Neural cell (in vitro differentiated cells): ENCODE data around the gene SCN1A. TPM values are rescaled to one million over a fixed set of nuclear protein-coding genes. Genes with fewer than 3 reads are reported as not detected.

Experiments
- H2AFZ ChIP-seq: fragments of 200-600, 300-800 bp; sonication (generic), shearing (Covaris generic); 2 replicates; pipeline ENCODE4 v1.6.0; 2014; ENCODE audit warnings: low read depth, mild to moderate bottlenecking, antibody characterized with exemption, low read length, moderate library complexity
- H3F3A ChIP-seq: fragments of 200-600 bp; shearing (Covaris generic); 2 replicates; pipeline ENCODE4 v1.6.1; 2016; ENCODE audit warnings: mild to moderate bottlenecking, moderate library complexity, mixed read lengths, antibody characterized with exemption, low read length; ENCODE audit not compliant: insufficient read depth, poor library complexity, severe bottlenecking
- H3K27ac ChIP-seq: fragments of 200-600, 300-800 bp; sonication (generic), shearing (Covaris generic); 2 replicates; pipeline ENCODE4 v1.5.1; 2014; ENCODE audit warnings: mild to moderate bottlenecking, low read length, moderate library complexity
- H3K27me3 ChIP-seq: fragments of 300-800, 200-600 bp; sonication (generic), shearing (Covaris generic); 2 replicates; pipeline ENCODE4 v1.6.0; 2014; ENCODE audit warnings: mild to moderate bottlenecking, low read depth, low read length, moderate library complexity; ENCODE audit not compliant: insufficient read depth
- H3K36me3 ChIP-seq: fragments of 300-800, 200-600 bp; sonication (generic), shearing (Covaris generic); 2 replicates; pipeline ENCODE4 v1.5.1; 2014; ENCODE audit warnings: mild to moderate bottlenecking, antibody characterized with exemption, low read length, moderate library complexity; ENCODE audit not compliant: insufficient read depth
- H3K4me2 ChIP-seq: fragments of 300-800, 200-600 bp; sonication (generic), shearing (Covaris generic); 2 replicates; pipeline ENCODE4 v1.6.0; 2014; ENCODE audit warnings: mild to moderate bottlenecking, low read length
- H3K4me3 ChIP-seq: fragments of 300-800, 200-600 bp; sonication (generic), shearing (Covaris generic); 2 replicates; pipeline ENCODE4 v1.5.1; 2014; ENCODE audit warnings: mild to moderate bottlenecking, low read length, moderate library complexity
- H3K79me2 ChIP-seq: fragments of 200-600 bp; shearing (Covaris generic); replicated peaks from 2 replicates; pipeline ENCODE4 v1.6.0; 2014; ENCODE audit warnings: mild to moderate bottlenecking, low read length, moderate library complexity; ENCODE audit not compliant: insufficient read depth
- H3K9ac ChIP-seq: fragments of 300-800, 200-600 bp; sonication (generic), shearing (Covaris generic); 2 replicates; pipeline ENCODE4 v1.6.1; 2016; ENCODE audit warnings: mild to moderate bottlenecking, low read length, mixed read lengths
- H3K9me2 ChIP-seq: fragments of 200-600 bp; shearing (Covaris generic); 2 replicates; pipeline ENCODE4 v1.6.1; 2016; ENCODE audit warnings: mild to moderate bottlenecking, low read length, mixed read lengths; ENCODE audit not compliant: insufficient read depth
- H3K9me3 ChIP-seq: fragments of 200-600, 300-800 bp; sonication (generic), shearing (Covaris generic); 2 replicates; pipeline ENCODE4 v1.6.1; 2016; ENCODE audit warnings: mild to moderate bottlenecking, mixed run types, low read length, moderate library complexity, mixed read lengths
- H4K20me1 ChIP-seq: fragments of 200-600 bp; shearing (Covaris generic); 2 replicates; pipeline ENCODE4 v1.6.1; 2016; ENCODE audit warnings: mild to moderate bottlenecking, mixed run types; ENCODE audit not compliant: insufficient read depth
- CTCF ChIP-seq: fragments of 450-650 bp; IDR thresholded peaks from 2 replicates; pipeline ENCODE4 v1.5.1; 2014; ENCODE audit warnings: antibody characterized with exemption, mild to moderate bottlenecking, moderate library complexity; ENCODE audit not compliant: poor library complexity, severe bottlenecking
- EP300 ChIP-seq: fragments of 450-650 bp; conservative IDR thresholded peaks from 2 replicates; pipeline ENCODE4 v1.6.1; 2014; ENCODE audit warnings: antibody characterized with exemption, mild to moderate bottlenecking, moderate library complexity; ENCODE audit not compliant: poor library complexity, severe bottlenecking
- EZH2 ChIP-seq: fragments of 200-600, 300-800 bp; shearing (Covaris generic), sonication (generic); IDR thresholded peaks from 2 replicates; pipeline ENCODE4 v1.6.1; 2014; ENCODE audit warnings: antibody characterized with exemption, low read length, borderline replicate concordance, mild to moderate bottlenecking; ENCODE audit not compliant: insufficient read depth, poor library complexity, severe bottlenecking
- MXI1 ChIP-seq: fragments of 450-650 bp; conservative IDR thresholded peaks from 2 replicates; pipeline ENCODE4 v1.6.1; 2014; ENCODE audit warnings: antibody characterized with exemption, mild to moderate bottlenecking; ENCODE audit not compliant: poor library complexity, severe bottlenecking
- POLR2AphosphoS5 ChIP-seq: IDR thresholded peaks from 2 replicates; pipeline ENCODE4 v1.6.1; 2012
- RAD21 ChIP-seq: fragments of 450-650 bp; conservative IDR thresholded peaks from 2 replicates; pipeline ENCODE4 v1.6.1; 2014; ENCODE audit warnings: antibody characterized with exemption, mild to moderate bottlenecking, moderate library complexity
- SMC3 ChIP-seq: fragments of 450-650 bp; conservative IDR thresholded peaks from 2 replicates; pipeline ENCODE4 v1.6.1; 2014; ENCODE audit warnings: antibody characterized with exemption, mild to moderate bottlenecking, moderate library complexity; ENCODE audit not compliant: poor library complexity
- TAF1 ChIP-seq: IDR thresholded peaks from 2 replicates; pipeline ENCODE4 v1.6.1; 2012; ENCODE audit warnings: low read depth
- polyA plus RNA-seq: library from polyadenylated mRNA; depleted of rRNA; stranded (reverse); fragments of >200 nt; gene quantifications from 2 replicates; pipeline ENCODE4 v1.2.3, GENCODE V29; 2014
- TF ChIP-seq, protein P1 (sequence below): IDR thresholded peaks from 2 replicates; pipeline ENCODE4 v1.6.1; 2012; ENCODE audit warnings: borderline replicate concordance

Gene SCN1A
- polyA plus RNA-seq, 1 donor from 2014 or later, result 1.0 TPM

DNA sequence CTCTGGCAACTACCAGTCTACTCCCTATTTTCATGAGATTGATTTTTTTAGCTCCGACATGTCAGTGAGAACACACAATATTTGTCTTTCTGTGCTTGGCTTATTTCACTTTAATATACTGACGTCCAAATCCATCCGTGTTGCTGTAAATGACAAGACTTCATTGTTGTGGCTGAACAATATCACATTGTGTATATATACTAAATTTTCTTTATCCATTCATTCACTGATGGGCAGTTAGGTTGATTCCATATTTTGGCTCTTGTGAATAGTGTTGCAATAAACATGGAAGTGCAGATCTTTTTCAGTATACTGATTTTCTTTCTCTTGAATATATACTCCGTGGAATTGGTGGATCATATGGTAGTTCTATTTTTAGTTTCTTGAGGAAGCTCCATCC lies 168.4 kb downstream of the SCN1A start:
- Histone ChIP-seq H3K4me3 (no peak overlapping the region), H3K9ac (no peak overlapping the region), H2AFZ (no peak overlapping the region), H3K4me2 (no peak overlapping the region), H4K20me1 (no peaks in the 10 kb centered on the region), H3K79me2 (no peaks in the 10 kb centered on the region), H3F3A (no peaks in the 10 kb centered on the region), H3K36me3 (no peaks in the 10 kb centered on the region), H3K9me3 (no peaks in the 10 kb centered on the region), H3K27ac (no peak overlapping the region), H3K27me3 (no peaks in the 10 kb centered on the region), H3K9me2 (no peaks in the 10 kb centered on the region)
- TF ChIP-seq SMC3 (no peak), EP300 (no peak), RAD21 (no peak), POLR2AphosphoS5 (no peak), MXI1 (no peak), TAF1 (no peak), CTCF (no peak), EZH2 (no peak)
- TF ChIP-seq, protein P1, sequence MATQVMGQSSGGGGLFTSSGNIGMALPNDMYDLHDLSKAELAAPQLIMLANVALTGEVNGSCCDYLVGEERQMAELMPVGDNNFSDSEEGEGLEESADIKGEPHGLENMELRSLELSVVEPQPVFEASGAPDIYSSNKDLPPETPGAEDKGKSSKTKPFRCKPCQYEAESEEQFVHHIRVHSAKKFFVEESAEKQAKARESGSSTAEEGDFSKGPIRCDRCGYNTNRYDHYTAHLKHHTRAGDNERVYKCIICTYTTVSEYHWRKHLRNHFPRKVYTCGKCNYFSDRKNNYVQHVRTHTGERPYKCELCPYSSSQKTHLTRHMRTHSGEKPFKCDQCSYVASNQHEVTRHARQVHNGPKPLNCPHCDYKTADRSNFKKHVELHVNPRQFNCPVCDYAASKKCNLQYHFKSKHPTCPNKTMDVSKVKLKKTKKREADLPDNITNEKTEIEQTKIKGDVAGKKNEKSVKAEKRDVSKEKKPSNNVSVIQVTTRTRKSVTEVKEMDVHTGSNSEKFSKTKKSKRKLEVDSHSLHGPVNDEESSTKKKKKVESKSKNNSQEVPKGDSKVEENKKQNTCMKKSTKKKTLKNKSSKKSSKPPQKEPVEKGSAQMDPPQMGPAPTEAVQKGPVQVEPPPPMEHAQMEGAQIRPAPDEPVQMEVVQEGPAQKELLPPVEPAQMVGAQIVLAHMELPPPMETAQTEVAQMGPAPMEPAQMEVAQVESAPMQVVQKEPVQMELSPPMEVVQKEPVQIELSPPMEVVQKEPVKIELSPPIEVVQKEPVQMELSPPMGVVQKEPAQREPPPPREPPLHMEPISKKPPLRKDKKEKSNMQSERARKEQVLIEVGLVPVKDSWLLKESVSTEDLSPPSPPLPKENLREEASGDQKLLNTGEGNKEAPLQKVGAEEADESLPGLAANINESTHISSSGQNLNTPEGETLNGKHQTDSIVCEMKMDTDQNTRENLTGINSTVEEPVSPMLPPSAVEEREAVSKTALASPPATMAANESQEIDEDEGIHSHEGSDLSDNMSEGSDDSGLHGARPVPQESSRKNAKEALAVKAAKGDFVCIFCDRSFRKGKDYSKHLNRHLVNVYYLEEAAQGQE, result no peak

DNA sequence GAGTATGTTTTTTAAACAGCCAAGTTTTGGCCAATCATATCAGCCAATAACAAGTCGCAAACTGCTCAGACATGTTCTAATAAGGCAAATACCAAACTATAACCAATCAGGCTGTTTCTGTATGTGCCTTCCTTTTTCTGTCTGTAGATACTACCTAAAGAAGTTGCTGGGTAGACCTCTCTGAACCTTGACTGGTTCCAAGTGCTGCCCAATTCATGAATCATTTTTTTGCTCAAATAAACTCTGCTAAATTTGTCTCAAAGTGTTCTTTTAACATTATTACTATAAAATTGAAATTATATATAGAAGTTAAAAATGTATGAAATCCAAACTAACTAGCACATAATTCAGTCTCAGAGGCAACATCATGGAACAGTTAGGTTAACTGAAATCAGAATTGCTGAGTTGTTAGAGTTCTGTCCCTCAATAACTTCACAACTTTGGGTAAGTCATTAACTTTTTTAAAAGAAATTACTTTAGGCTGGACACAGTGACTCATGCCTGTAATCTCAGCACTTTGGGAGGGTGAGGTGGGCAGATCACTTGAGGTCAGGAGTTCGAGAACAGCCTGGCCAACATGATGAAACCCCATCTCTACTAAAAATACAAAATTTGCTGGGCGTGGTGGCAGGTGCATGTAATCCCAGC lies 169.4 kb downstream of the SCN1A start:
- no peaks in the 10 kb centered on the region for H4K20me1 ChIP-seq
- H3K79me2 ChIP-seq, result no peaks in the 10 kb centered on the region
- H3K4me2 ChIP-seq, result no peak overlapping the region
- TF ChIP-seq RAD21 (no peak), EZH2 (no peak), SMC3 (no peak), POLR2AphosphoS5 (no peak)
- TF ChIP-seq, protein P1, result no peak
- no peaks in the 10 kb centered on the region for H3K27me3 ChIP-seq
- no peaks in the 10 kb centered on the region for H3K36me3 ChIP-seq
- no peaks in the 10 kb centered on the region for H3K9me2 ChIP-seq
- H3K27ac ChIP-seq, result no peak overlapping the region
- no peaks in the 10 kb centered on the region for H3K9me3 ChIP-seq
- no peak overlapping the region for H3K4me3 ChIP-seq
- H2AFZ ChIP-seq, result no peak overlapping the region
- H3F3A ChIP-seq, result no peaks in the 10 kb centered on the region
- H3K9ac ChIP-seq, result no peak overlapping the region
